ENCODE results near the gene EML1.

The EML1 gene

GRCh38 chr14:99936738-99937474 lies 143.7 kb downstream of the EML1 start:
- H3K27me3 ChIP-seq (ENCODE audit: low read depth, low read length), result no peaks in the 10 kb centered on the region
- no peak overlapping the region for H3K27ac ChIP-seq (ENCODE audit: low read length)
- H3K4me3 ChIP-seq (ENCODE audit: low read depth in 1 of 2, low read length in 2 of 2), result no peak overlapping the region
- peaks cover 10 to 65% of the 10 kb centered on the region in 2 donors for H3K36me3 ChIP-seq (ENCODE audit: control insufficient read depth in 1 of 2, insufficient read depth in 2 of 2, low read length in 2 of 2)
- no peaks in the 10 kb centered on the region for H3K9me3 ChIP-seq (ENCODE audit: control insufficient read depth in 1 of 2, low read length in 2 of 2)
- no peaks in the 10 kb centered on the region for H3K4me1 ChIP-seq (ENCODE audit: control insufficient read depth in 1 of 2, insufficient read depth in 2 of 2, low read length in 2 of 2)

- H3K4me3 ChIP-seq (ENCODE audit: low read depth in 1 of 2, low read length in 2 of 2), result no peak overlapping the region
- H3K27ac ChIP-seq (ENCODE audit: low read length), result no peak overlapping the region
- peaks cover 10 to 71% of the 10 kb centered on the region in 2 donors for H3K36me3 ChIP-seq (ENCODE audit: control insufficient read depth in 1 of 2, insufficient read depth in 2 of 2, low read length in 2 of 2)
- no peaks in the 10 kb centered on the region for H3K9me3 ChIP-seq (ENCODE audit: control insufficient read depth in 1 of 2, low read length in 2 of 2)
- H3K27me3 ChIP-seq (ENCODE audit: low read depth, low read length), result no peaks in the 10 kb centered on the region
- H3K4me1 ChIP-seq (ENCODE audit: control insufficient read depth in 1 of 2, insufficient read depth in 2 of 2, low read length in 2 of 2), result no peaks in the 10 kb centered on the region
These were observed 144.4 kb downstream of the EML1 start for GRCh38 chr14:99937475-99938244.

- Histone ChIP-seq H3K36me3 (ENCODE audit: control insufficient read depth in 1 of 2, insufficient read depth in 2 of 2, low read length in 2 of 2) (peaks cover 10 to 76% of the 10 kb centered on the region in 2 donors), H3K27ac (ENCODE audit: low read length) (no peak overlapping the region), H3K4me1 (ENCODE audit: control insufficient read depth in 1 of 2, insufficient read depth in 2 of 2, low read length in 2 of 2) (no peaks in the 10 kb centered on the region), H3K9me3 (ENCODE audit: control insufficient read depth in 1 of 2, low read length in 2 of 2) (no peaks in the 10 kb centered on the region), H3K27me3 (ENCODE audit: low read depth, low read length) (no peaks in the 10 kb centered on the region), H3K4me3 (ENCODE audit: low read depth in 1 of 2, low read length in 2 of 2) (no peak overlapping the region)
These were observed 145.2 kb downstream of the EML1 start for GRCh38 chr14:99938376-99938775.

GRCh38 chr14:99938896-99939295 lies 145.7 kb downstream of the EML1 start:
- no peaks in the 10 kb centered on the region for H3K4me1 ChIP-seq (ENCODE audit: control insufficient read depth in 1 of 2, insufficient read depth in 2 of 2, low read length in 2 of 2)
- H3K9me3 ChIP-seq (ENCODE audit: control insufficient read depth in 1 of 2, low read length in 2 of 2), result no peaks in the 10 kb centered on the region
- H3K27ac ChIP-seq (ENCODE audit: low read length), result no peak overlapping the region
- H3K4me3 ChIP-seq (ENCODE audit: low read depth in 1 of 2, low read length in 2 of 2), result no peak overlapping the region
- peaks cover 10 to 78% of the 10 kb centered on the region in 2 donors for H3K36me3 ChIP-seq (ENCODE audit: control insufficient read depth in 1 of 2, insufficient read depth in 2 of 2, low read length in 2 of 2)
- H3K27me3 ChIP-seq (ENCODE audit: low read depth, low read length), result no peaks in the 10 kb centered on the region

- Histone ChIP-seq H3K9me3 (ENCODE audit: control insufficient read depth in 1 of 2, low read length in 2 of 2) (no peaks in the 10 kb centered on the region), H3K4me3 (ENCODE audit: low read depth in 1 of 2, low read length in 2 of 2) (no peak overlapping the region), H3K27ac (ENCODE audit: low read length) (no peak overlapping the region), H3K27me3 (ENCODE audit: low read depth, low read length) (no peaks in the 10 kb centered on the region), H3K4me1 (ENCODE audit: control insufficient read depth in 1 of 2, insufficient read depth in 2 of 2, low read length in 2 of 2) (no peaks in the 10 kb centered on the region), H3K36me3 (ENCODE audit: control insufficient read depth in 1 of 2, insufficient read depth in 2 of 2, low read length in 2 of 2) (peaks cover 10 to 76% of the 10 kb centered on the region in 2 donors)
These were observed 146.2 kb downstream of the EML1 start for GRCh38 chr14:99939421-99939820.

- H3K27me3 ChIP-seq (ENCODE audit: low read depth, low read length), result no peaks in the 10 kb centered on the region
- H3K27ac ChIP-seq (ENCODE audit: low read length), result no peak overlapping the region
- H3K9me3 ChIP-seq (ENCODE audit: control insufficient read depth in 1 of 2, low read length in 2 of 2), result no peaks in the 10 kb centered on the region
- no peak overlapping the region for H3K4me3 ChIP-seq (ENCODE audit: low read depth in 1 of 2, low read length in 2 of 2)
- H3K36me3 ChIP-seq (ENCODE audit: control insufficient read depth in 1 of 2, insufficient read depth in 2 of 2, low read length in 2 of 2), result peaks cover 10 to 70% of the 10 kb centered on the region in 2 donors
- H3K4me1 ChIP-seq (ENCODE audit: control insufficient read depth in 1 of 2, insufficient read depth in 2 of 2, low read length in 2 of 2), result no peaks in the 10 kb centered on the region
These were observed 146.9 kb downstream of the EML1 start for GRCh38 chr14:99940064-99940463.

- Histone ChIP-seq H3K36me3 (ENCODE audit: control insufficient read depth in 1 of 2, insufficient read depth in 2 of 2, low read length in 2 of 2) (peaks cover 6 to 67% of the 10 kb centered on the region in 2 donors), H3K4me3 (ENCODE audit: low read depth in 1 of 2, low read length in 2 of 2) (no peak overlapping the region), H3K27ac (ENCODE audit: low read length) (no peak overlapping the region), H3K4me1 (ENCODE audit: control insufficient read depth in 1 of 2, insufficient read depth in 2 of 2, low read length in 2 of 2) (no peaks in the 10 kb centered on the region), H3K27me3 (ENCODE audit: low read depth, low read length) (no peaks in the 10 kb centered on the region), H3K9me3 (ENCODE audit: control insufficient read depth in 1 of 2, low read length in 2 of 2) (no peaks in the 10 kb centered on the region)
These were observed 148.0 kb downstream of the EML1 start for GRCh38 chr14:99941211-99941610.

- peaks cover 0 to 10% of the 10 kb centered on the region in 2 donors for H3K4me1 ChIP-seq (ENCODE audit: control insufficient read depth in 1 of 2, insufficient read depth in 2 of 2, low read length in 2 of 2)
- H3K4me3 ChIP-seq (ENCODE audit: low read depth in 1 of 2, low read length in 2 of 2), result no peak overlapping the region
- H3K27me3 ChIP-seq (ENCODE audit: low read depth, low read length), result no peaks in the 10 kb centered on the region
- H3K9me3 ChIP-seq (ENCODE audit: control insufficient read depth in 1 of 2, low read length in 2 of 2), result no peaks in the 10 kb centered on the region
- H3K27ac ChIP-seq (ENCODE audit: low read length), result no peak overlapping the region
- H3K36me3 ChIP-seq (ENCODE audit: control insufficient read depth in 1 of 2, insufficient read depth in 2 of 2, low read length in 2 of 2), result peaks cover 6 to 44% of the 10 kb centered on the region in 2 donors
These were observed 150.4 kb downstream of the EML1 start for GRCh38 chr14:99943620-99944019.

GRCh38 chr14:99944241-99944651 lies 151.0 kb downstream of the EML1 start:
- Histone ChIP-seq H3K9me3 (ENCODE audit: control insufficient read depth in 1 of 2, low read length in 2 of 2) (no peaks in the 10 kb centered on the region), H3K27ac (ENCODE audit: low read length) (no peak overlapping the region), H3K4me3 (ENCODE audit: low read depth in 1 of 2, low read length in 2 of 2) (no peak overlapping the region), H3K36me3 (ENCODE audit: control insufficient read depth in 1 of 2, insufficient read depth in 2 of 2, low read length in 2 of 2) (peaks cover 6 to 38% of the 10 kb centered on the region in 2 donors), H3K27me3 (ENCODE audit: low read depth, low read length) (no peaks in the 10 kb centered on the region), H3K4me1 (ENCODE audit: control insufficient read depth in 1 of 2, insufficient read depth in 2 of 2, low read length in 2 of 2) (peaks cover 0 to 10% of the 10 kb centered on the region in 2 donors)

GRCh38 chr14:99945732-99946651 lies 152.8 kb downstream of the EML1 start:
- no peaks in the 10 kb centered on the region for H3K9me3 ChIP-seq (ENCODE audit: control insufficient read depth in 1 of 2, low read length in 2 of 2)

More at GRCh38 chr14:99945732-99946651, 152.8 kb downstream of the EML1 start:
- Histone ChIP-seq H3K36me3 (ENCODE audit: control insufficient read depth in 1 of 2, insufficient read depth in 2 of 2, low read length in 2 of 2) (peaks cover 0 to 20% of the 10 kb centered on the region in 2 donors), H3K27me3 (ENCODE audit: low read depth, low read length) (no peaks in the 10 kb centered on the region), H3K4me3 (ENCODE audit: low read depth in 1 of 2, low read length in 2 of 2) (no peak overlapping the region), H3K27ac (ENCODE audit: low read length) (no peak overlapping the region), H3K4me1 (ENCODE audit: control insufficient read depth in 1 of 2, insufficient read depth in 2 of 2, low read length in 2 of 2) (peaks cover 3 to 10% of the 10 kb centered on the region in 2 donors)
